ENCODE data around the gene MAFF.

The MAFF gene

DNA sequence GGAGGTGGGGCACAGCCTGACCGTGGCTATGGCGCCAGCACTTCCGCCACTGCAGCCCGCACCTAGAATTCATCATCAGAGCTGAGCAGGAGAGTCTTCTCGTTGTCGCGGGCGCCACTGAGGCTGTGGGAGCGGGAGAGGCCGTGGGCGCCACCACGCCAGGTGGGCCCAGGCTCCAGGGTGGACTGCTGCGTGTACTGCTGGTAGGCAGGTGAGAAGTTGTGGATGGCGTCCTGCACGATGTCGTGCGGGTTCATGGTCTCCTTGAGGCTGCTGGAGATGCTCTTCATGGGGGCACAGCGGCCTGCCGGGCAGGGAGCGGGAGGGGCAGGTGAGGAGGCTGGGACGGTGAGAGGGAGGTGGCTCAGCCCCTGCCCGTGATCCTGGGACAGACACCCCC is 19.6 kb downstream of the MAFF start:
- no peak for FAIRE-seq
- TF ChIP-seq, protein P1, sequence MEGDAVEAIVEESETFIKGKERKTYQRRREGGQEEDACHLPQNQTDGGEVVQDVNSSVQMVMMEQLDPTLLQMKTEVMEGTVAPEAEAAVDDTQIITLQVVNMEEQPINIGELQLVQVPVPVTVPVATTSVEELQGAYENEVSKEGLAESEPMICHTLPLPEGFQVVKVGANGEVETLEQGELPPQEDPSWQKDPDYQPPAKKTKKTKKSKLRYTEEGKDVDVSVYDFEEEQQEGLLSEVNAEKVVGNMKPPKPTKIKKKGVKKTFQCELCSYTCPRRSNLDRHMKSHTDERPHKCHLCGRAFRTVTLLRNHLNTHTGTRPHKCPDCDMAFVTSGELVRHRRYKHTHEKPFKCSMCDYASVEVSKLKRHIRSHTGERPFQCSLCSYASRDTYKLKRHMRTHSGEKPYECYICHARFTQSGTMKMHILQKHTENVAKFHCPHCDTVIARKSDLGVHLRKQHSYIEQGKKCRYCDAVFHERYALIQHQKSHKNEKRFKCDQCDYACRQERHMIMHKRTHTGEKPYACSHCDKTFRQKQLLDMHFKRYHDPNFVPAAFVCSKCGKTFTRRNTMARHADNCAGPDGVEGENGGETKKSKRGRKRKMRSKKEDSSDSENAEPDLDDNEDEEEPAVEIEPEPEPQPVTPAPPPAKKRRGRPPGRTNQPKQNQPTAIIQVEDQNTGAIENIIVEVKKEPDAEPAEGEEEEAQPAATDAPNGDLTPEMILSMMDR (IDR thresholded peaks at IDR 0.05; ENCODE audit: insufficient read depth, missing control alignments), result no peak
- no peak for DNase-seq (ENCODE audit: insufficient read length, low spot score)

DNA sequence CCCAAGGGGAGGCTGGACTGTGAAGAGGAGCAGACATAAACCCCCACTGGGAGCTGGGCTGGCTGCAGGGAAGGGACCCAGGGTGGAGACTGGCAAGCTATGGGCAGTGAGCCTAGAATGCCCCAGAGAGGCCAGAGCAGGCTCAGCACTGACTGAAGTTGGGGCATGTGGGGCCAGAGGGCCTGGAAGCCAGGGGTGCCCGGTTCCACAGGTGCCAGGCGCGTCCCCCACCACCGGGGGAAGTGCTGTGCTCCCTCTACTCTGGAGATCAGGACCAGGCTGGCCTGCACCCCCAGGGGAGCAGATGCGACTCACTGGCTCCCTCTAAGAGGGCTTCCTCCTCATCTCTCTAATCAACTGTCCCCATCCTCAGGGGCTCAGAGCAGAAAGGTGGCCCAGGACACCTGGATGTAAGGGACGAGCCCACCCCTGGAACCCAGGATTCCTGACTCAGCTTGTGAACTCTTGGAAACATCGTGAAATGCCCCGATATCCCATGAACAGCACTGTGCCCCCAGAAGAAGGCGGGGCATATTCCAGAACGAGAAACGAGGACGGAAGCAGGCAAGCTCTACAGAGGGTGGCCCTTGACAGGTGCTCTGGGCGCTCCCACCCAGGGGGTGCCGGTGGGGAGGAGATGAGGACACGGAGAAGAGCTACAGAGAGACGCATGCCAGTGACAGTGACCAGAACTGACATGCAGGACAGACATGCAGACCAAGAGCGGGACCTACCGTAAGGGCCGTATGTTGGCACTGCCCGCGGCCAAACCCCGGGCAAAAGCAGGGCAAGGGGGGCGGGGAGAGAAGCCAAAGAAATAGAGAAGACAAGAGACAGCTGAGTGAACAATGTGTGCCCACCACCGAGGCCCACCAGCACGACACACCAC is 20.4 kb downstream of the MAFF start:
- DNase-seq (ENCODE audit: insufficient read length, low spot score) (no peak), FAIRE-seq (no peak)
- TF ChIP-seq, protein P1 (IDR thresholded peaks at IDR 0.05; ENCODE audit: insufficient read depth, missing control alignments), result no peak

DNA sequence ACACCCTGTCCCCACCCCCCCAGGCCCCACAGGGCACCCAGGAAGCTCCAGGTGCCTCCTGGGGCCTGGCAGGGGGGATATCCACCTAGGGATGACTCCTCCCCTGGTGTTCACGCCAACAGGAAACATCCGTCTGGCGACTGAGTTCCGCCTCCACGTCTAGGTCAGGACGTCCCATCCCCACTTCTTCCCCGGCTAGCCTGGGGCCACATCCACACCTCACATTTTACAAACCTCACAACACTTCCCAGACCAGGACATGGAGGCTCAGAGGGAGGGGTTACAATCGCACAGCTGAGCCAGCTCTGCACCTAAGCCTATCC is 21.0 kb downstream of the MAFF start:
- FAIRE-seq (no peak), DNase-seq (ENCODE audit: insufficient read length, low spot score) (no peak)
- TF ChIP-seq, protein P1 (IDR thresholded peaks at IDR 0.05; ENCODE audit: insufficient read depth, missing control alignments), result no peak

DNA sequence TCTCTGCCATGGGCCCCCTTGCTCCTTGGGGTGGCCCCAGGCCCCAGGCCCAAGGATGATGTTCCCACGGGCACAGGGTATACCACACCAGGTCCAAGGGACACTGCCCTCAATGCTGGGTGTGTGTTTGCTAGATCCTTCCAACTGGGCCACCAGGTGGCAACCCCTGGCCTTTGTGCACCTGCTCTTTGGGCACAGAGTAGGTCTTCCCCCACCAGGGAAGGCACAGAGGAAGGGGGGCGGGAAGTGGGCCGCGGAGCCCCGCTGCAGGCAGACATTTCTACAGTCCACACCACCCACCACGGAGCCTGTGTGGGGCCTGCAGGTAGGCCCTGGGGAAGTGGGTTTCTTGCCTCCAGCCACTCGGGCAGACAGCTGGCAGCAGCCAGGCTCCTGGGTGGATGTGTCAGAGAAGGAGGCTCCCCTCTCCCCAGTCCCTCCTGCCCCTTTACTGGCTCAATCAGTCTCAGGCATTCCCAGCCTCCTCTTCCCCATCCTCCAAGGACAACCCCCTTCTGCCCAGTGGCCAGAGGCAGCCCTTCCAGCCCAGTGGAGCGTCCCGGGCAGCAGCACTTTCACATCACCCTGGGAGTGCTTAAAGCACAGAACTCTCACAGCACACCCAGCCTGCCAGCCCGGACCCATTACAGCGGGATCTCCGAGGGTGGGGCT is 21.6 kb downstream of the MAFF start:
- TF ChIP-seq, protein P1 (IDR thresholded peaks at IDR 0.05; ENCODE audit: insufficient read depth, missing control alignments), result no peak
- DNase-seq (ENCODE audit: insufficient read length, low spot score) (no peak), FAIRE-seq (no peak)

DNA sequence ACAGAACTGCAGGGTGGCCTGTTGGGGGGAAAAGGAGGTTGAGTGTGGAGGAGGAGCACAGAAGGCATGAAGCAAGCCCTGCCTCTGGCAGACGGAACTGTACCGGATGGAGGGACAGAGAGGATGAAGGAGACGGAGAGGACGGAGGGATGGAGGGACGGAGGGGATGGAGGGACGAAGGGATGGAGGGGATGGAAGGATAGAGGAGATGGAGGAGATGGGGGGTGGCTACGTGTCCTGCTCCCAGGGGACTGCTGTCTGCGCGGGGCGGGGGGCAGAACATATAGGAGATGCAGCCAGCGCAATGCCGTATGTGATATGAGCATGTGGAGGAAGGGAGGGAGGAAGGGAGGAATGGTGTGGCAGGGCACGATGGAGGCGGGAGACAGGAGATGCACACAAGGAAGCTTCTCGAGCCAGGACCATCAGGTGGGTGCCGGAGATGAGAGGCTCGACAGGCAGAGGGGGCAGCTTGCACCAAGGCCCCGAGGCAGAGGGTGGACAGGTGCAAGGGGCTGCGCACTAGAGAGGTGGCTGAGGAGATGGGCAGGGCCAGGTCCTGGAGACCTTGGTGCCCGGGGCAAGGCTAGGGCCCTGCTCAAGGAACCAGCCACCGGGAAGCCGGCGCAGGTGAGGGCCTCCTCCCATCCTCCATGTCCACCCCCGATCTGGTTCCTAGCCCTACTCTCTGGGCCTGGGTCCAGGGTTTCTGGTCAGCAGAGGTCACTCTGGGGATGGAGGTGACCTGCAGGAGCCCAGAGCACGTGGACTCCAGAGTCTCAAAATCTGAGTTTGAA is 25.3 kb downstream of the MAFF start:
- TF ChIP-seq, protein P1 (IDR thresholded peaks at IDR 0.05; ENCODE audit: insufficient read depth, missing control alignments), result no peak
- DNase-seq (ENCODE audit: insufficient read length, low spot score) (no peak), FAIRE-seq (no peak)

DNA sequence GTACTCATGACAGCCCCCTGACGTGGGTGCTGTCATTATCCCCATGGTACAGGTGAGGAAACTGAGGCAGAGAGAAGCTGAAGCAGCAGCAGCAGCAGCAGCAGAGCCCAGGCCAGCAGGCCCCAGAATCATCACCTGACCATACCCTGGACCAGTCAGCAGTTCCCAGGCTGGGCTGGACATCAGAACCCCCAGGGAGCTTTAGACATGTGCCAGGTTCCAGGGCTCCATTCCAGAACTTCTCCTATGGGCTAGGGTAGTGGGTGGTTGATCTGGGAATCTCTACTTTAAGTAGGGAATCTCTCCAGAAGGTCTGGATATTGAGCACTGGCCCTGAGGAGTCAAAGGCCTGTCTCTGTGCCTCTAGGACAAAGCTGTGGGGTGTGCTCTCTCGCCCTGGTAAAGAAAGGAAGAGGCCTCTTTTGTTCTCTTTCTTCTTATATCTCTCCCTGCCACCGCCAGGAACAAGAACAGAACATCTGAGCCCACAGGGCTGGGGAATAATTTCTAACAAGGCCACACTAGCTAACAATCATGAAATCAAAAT is 26.6 kb downstream of the MAFF start:
- FAIRE-seq (no peak), DNase-seq (ENCODE audit: insufficient read length, low spot score) (no peak)
- TF ChIP-seq, protein P1 (IDR thresholded peaks at IDR 0.05; ENCODE audit: insufficient read depth, missing control alignments), result no peak

Data from D721Med (cell line).